ENCODE data around the gene MFSD12. TPM values are rescaled to one million over a fixed set of nuclear protein-coding genes. Genes with fewer than 3 reads are reported as not detected.

The MFSD12 gene
- total RNA-seq, 2 experiments from 2014 or later, result 62.4 to 63.5 TPM

DNA sequence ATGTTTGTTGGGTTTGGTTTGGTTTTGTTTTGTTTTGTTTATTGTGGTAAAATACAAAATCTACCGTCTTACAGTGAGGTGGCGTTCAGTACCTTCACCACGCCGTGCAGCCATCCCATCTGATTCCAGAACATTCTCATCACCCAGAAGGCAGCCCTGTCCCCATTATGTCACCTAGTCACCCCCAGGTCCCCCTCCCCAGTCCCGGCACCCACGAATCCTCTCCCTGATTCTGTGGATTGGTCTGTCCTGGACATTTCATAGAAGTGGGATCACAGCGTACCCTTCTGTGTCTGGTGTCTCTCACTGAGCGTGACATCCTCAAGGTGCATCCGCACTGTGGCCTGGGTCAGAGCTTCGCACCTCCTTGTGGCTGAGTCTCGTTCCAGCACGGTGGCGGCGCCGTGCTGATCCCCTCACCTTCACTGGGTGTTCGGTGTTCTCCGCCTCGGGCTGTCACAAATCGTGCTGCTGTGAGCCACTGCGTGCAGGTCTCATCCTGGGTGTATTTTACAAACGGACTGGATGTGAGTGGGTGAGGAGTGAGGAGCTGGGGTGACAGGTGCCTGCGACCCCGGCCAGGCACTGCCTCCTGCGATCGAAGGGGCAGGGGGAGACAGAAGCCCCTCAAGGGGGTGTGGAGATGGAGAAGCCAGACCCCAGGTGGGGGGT is 19.0 kb downstream of the MFSD12 start:
- Mint-ChIP-seq H3K4me3 (no peak overlapping the region), H3K4me1 (ENCODE audit: low read depth) (no peaks in the 10 kb centered on the region), H3K27me3 (no peaks in the 10 kb centered on the region), H3K36me3 (ENCODE audit: low read depth) (peaks cover 23% of the 10 kb centered on the region), H3K27ac (no peak overlapping the region), H3K9me3 (peaks cover 2% of the 10 kb centered on the region)
- TF ChIP-seq, protein P1, sequence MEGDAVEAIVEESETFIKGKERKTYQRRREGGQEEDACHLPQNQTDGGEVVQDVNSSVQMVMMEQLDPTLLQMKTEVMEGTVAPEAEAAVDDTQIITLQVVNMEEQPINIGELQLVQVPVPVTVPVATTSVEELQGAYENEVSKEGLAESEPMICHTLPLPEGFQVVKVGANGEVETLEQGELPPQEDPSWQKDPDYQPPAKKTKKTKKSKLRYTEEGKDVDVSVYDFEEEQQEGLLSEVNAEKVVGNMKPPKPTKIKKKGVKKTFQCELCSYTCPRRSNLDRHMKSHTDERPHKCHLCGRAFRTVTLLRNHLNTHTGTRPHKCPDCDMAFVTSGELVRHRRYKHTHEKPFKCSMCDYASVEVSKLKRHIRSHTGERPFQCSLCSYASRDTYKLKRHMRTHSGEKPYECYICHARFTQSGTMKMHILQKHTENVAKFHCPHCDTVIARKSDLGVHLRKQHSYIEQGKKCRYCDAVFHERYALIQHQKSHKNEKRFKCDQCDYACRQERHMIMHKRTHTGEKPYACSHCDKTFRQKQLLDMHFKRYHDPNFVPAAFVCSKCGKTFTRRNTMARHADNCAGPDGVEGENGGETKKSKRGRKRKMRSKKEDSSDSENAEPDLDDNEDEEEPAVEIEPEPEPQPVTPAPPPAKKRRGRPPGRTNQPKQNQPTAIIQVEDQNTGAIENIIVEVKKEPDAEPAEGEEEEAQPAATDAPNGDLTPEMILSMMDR (IDR thresholded peaks at IDR 0.05), result no peak
- intact Hi-C loops (cut with micrococcal nuclease), result no loop called here
- POLR2A ChIA-PET, result interaction anchor here (1.0 to 1.8 kb wide), 4 partner anchors 10 to 118 kb away, joined by 3 to 6 read pairs (median 3); no protein-coding TSS in a partner anchor
- DNase-seq, result no peak
- CTCF ChIA-PET, result interaction anchor here (0.8 kb wide), 1 partner anchor 11 kb away, joined by 3 read pairs; no protein-coding TSS in a partner anchor
- no peak for ATAC-seq

DNA sequence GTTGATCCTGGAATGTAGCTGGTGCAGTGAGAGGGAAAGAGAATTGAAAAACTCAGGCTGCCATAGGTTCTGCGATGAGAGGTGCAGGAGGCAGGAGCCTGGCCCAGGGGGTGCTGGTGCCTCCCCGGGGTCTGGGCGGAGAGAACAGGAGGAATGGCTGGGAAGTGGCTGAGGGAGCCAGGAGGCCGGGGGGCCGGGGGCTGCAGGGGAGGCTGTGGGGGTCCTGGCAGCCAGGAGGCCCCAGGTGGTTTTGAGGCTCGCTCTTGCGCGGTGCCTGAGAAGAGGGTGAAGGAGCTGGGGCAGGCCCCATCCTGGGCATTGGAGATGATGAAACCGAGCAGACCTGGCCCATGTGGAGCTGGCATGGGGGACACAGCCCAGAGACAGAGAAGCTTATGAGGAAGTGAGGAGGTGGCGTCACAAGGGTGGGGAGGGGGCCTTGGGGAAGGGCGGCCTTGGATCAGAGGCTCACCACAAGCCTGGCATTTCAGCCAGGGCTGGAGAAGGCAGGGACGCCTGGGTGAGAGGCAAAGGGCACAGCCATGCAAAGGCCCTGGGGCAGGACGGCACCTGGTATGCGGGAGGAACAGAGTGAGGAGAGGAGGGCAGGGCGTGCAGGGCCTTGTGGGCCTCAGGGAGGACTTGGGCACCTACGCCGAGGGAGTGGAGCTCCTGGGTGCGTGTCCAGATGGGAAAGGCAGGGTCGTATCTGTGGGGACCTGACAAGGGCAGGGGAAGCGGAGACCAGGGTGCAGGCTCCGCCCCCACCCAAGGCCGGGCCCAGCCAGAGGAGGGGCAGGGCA is 19.7 kb downstream of the MFSD12 start:
- TF ChIP-seq, protein P1 (IDR thresholded peaks at IDR 0.05), result no peak
- intact Hi-C loops (cut with micrococcal nuclease), result no loop called here
- no peaks in the 10 kb centered on the region for H3K27me3 Mint-ChIP-seq
- no peak overlapping the region for H3K27ac Mint-ChIP-seq
- ATAC-seq (peak; percentile 15), DNase-seq (no peak)
- H3K9me3 Mint-ChIP-seq, result peaks cover 2% of the 10 kb centered on the region
- CTCF ChIA-PET, result interaction anchor here (0.6 kb wide), 1 partner anchor 80 kb away, joined by 3 read pairs; no protein-coding TSS in a partner anchor
- POLR2A ChIA-PET, result interaction anchor here (1.0 to 1.3 kb wide), 3 partner anchors 9 to 119 kb away, joined by 3 read pairs; no protein-coding TSS in a partner anchor
- no peaks in the 10 kb centered on the region for H3K4me1 Mint-ChIP-seq (ENCODE audit: low read depth)
- H3K4me3 Mint-ChIP-seq, result no peak overlapping the region
- peaks cover 23% of the 10 kb centered on the region for H3K36me3 Mint-ChIP-seq (ENCODE audit: low read depth)

DNA sequence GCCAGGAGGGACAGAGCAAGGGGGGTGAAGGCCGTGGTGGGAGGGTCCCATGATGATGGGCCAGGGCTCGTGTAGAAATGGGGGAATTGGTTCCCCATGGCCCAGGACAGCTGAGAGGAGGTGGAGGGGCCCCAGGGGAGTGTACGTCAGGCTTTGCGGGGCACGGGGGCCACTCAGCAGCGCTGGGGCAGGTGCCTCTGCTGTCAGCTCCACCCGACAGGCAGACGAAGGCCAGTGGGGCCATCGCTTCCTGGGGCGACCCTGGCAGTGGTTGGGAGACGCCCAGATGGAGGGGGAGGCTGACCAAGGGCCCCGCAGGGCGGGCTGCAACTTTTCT is 20.3 kb downstream of the MFSD12 start:
- CTCF ChIA-PET, result interaction anchor here (0.6 kb wide), 1 partner anchor 80 kb away, joined by 3 read pairs; no protein-coding TSS in a partner anchor
- intact Hi-C loops (cut with micrococcal nuclease), result no loop called here
- no peak overlapping the region for H3K27ac Mint-ChIP-seq

DNA sequence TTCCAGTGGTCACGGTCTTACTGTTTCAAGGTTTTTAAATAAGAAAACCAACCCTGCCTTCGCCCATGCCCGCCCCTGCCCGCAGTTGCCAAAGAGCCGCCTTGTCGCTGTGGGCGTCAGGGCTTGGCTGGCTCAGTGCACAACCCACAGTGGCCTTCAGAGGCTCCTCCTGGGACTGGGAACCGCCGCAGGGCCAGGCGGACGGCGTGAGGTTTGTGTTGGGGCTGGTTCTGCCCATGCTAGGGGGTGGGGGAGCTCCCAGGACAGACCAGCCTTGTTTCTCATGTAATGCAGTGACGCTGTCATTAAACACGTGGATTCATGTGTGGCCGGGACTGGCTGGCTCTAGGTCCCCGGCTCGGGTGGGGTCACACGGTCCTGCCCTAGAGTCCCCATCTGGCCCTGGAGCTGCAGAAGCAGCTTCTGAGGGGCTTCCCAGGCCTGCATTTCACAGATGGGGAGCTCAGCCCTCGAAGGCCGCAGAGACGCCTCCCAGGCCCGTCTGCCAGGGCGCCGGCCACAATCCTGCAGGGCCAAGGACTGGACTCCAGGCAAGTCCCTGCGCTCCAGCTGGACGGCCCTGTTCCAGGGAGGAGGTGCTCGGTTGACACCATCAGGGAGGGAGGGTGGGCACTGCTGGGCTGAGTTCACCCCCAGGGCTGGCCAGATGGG is 20.8 kb downstream of the MFSD12 start:
- intact Hi-C loops (cut with micrococcal nuclease), result no loop called here
- TF ChIP-seq, protein P1 (IDR thresholded peaks at IDR 0.05), result no peak
- Mint-ChIP-seq H3K27ac (no peak overlapping the region), H3K4me3 (no peak overlapping the region), H3K36me3 (ENCODE audit: low read depth) (peaks cover 25% of the 10 kb centered on the region), H3K4me1 (ENCODE audit: low read depth) (no peaks in the 10 kb centered on the region), H3K27me3 (no peaks in the 10 kb centered on the region), H3K9me3 (peaks cover 2% of the 10 kb centered on the region)
- ATAC-seq (no peak), DNase-seq (no peak)
- POLR2A ChIA-PET, result interaction anchor here (1.0 to 1.1 kb wide), 2 partner anchors 10 kb away, joined by 3 read pairs; no protein-coding TSS in a partner anchor
- CTCF ChIA-PET, result no interaction called here

More for the DNA sequence above, 20.3 kb downstream of the MFSD12 start:
- no peak overlapping the region for H3K4me3 Mint-ChIP-seq
- POLR2A ChIA-PET, result interaction anchor here (1.1 kb wide), 1 partner anchor 10 kb away, joined by 3 read pairs; no protein-coding TSS in a partner anchor
- no peaks in the 10 kb centered on the region for H3K4me1 Mint-ChIP-seq (ENCODE audit: low read depth)
- TF ChIP-seq, protein P1 (IDR thresholded peaks at IDR 0.05), result no peak
- DNase-seq, result no peak
- peaks cover 25% of the 10 kb centered on the region for H3K36me3 Mint-ChIP-seq (ENCODE audit: low read depth)
- H3K27me3 Mint-ChIP-seq, result no peaks in the 10 kb centered on the region
- ATAC-seq, result no peak
- H3K9me3 Mint-ChIP-seq, result peaks cover 2% of the 10 kb centered on the region

Data from activated CD8-positive, alpha-beta T cell treated with anti-CD3 and anti-CD28 coated beads for 36 hours (primary cell).